GM18951 (cell line): ENCODE measurements around the gene TRMT2B.
"Not testable (repeated sequence)": the region's sequence is repeated elsewhere in the genome, so short reads cannot be mapped to it uniquely, and the experiment has no call there.

Experiments used
- POLR2A ChIP-seq: IDR thresholded peaks from 4 replicates; pipeline ENCODE4 v1.6.1; 2011; ENCODE audit warnings: mild to moderate bottlenecking; ENCODE audit not compliant: insufficient read length, insufficient read depth; ENCODE audit errors: extremely low read depth
- in situ Hi-C: fragments of 300-500 bp; cut with MboI; formaldehyde crosslinking; loops from one replicate; pipeline ENCODE4 v1.12.0; 2022; ENCODE audit warnings: low sequenced_read_pairs, mixed read lengths, inconsistent platforms; ENCODE audit not compliant: unreplicated experiment

The TRMT2B gene

DNA sequence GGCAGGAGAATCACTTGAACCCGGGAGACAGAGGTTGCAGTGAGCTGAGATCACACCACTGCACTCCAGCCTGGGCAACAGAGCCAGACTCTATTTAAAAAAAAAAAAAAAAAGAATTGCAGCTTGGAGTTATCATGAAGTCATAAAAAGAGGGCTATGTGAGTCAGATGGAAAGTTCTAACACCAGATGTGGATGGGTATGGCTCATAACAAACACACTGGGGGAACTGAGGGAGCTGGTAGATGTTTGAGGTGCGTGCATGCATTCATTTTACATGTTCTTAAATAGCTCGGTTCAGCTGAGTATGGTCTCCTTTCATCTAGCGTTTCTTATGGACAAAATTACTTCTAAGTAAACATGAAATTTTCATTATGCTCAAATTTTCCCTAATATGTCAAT lies 11.7 kb downstream of the TRMT2B start:
- TF ChIP-seq POLR2A, result no peak
- in situ Hi-C loops, result no loop called here

DNA sequence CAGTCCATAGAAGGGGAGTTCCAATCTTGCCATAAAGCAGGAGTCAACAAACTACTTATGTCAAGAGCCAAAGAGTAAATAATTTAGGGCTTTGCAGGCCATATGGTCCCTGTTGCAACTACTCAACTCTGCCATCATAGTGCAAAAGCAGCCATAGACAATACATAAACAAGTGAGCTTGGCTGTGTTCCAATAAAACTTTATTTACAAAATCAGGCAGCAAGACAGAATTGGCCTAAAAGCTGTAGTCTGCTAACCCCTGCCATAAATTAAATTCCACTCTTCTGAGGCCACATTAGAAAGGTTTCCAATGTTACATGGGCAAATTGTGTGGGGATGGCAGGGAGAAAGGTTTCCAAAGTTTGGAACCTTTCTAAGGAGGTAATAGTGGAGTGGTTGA lies 14.7 kb downstream of the TRMT2B start:
- TF ChIP-seq POLR2A, result no peak
- in situ Hi-C loops, result no loop called here

DNA sequence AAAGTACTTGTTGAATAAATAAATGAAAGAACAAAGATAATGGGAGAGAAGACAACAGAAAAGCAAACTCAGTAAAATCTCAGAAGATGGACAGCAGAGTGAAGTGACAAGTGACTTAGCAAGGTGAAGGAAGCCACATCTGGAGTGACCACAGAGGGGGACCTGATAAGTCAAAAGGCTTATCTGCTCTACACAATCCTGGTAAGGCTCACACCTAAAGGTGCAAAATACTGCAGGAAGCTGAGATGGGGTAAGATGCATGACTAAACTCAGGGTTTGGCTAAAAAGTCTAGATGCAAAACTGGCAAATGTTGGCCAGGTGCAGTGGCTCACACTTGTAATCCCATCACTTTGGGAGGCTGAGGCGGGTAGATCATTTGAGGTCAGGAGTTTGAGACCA lies 22.2 kb downstream of the TRMT2B start:
- TF ChIP-seq POLR2A, result no peak
- in situ Hi-C loops, result no loop called here

DNA sequence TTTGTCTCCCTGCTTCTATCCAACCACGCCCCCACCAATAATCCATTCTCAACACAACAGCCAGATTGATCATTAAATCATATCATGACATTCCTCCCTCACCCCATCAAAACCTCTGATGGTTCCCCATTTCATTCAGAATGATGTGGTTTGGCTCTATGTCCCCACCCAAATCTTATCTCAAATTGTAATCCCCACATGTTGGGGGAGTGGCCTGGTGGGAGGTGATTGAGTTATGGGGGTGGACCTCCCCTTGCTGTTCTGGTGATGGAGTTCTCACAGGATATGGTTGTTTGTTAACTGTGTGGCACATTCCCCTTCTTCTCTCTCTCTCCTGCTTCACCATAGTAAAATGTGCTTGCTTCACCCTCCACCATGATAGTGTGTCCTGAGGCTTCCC lies 23.3 kb downstream of the TRMT2B start:
- in situ Hi-C loops, result no loop called here

DNA sequence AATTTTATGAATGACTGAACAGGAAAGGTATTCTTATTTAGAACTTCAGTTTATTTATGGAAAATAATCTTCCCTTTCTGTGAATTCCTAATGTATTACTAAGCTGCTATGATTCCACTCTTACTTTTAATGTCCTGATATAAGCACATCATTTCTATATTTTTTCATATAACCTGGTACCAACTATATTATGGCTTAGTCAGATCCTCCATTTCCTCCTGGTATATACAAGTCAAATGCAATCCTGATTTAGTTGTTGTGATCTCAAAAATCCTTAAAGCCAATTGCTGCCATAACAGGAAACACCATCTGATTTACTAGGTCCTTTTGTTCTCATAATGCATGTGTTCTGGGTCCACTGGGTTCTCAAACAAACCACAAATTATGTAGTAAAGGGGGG lies 26.8 kb downstream of the TRMT2B start:
- TF ChIP-seq POLR2A, result no peak
- in situ Hi-C loops, result no loop called here

More for the DNA sequence above, 23.3 kb downstream of the TRMT2B start:
- TF ChIP-seq POLR2A, result no peak

DNA sequence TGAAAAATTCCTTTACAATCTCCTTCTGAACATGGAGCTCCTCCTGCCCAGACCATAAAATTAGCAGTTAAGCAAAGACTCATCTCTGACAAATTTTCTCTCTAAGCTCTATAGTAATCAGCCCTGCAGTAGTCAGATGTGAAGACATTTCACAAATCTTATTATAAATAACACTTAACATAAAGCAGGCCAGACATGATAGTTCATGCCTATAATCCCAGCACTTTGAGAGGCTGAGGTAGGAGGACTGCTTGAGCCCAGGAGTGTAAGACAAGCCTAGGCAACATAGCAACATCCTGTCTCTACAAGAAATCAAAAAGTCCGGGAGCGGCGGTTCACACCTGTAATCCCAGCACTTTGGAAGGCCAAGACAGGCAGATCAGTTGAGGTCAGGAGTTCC lies 29.9 kb downstream of the TRMT2B start:
- TF ChIP-seq POLR2A, result no peak
- in situ Hi-C loops, result no loop called here

DNA sequence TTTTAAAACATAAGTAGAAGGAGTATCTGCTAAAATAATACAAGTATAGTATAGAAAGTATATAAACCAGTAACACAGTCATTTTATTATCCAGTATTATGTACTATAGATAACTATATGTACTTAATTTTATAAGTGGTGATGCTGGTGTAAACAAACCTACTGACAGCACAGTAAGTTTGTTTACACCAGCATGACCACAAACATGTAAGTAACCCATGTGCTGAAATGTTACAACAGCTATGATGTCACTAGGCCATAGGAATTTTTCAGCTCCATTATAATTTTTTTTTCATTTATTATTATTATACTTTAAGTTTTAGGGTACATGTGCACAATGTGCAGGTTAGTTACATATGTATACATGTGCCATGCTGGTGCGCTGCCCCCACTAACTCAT lies 39.9 kb downstream of the TRMT2B start:
- in situ Hi-C loops, result not testable (repeated sequence)

DNA sequence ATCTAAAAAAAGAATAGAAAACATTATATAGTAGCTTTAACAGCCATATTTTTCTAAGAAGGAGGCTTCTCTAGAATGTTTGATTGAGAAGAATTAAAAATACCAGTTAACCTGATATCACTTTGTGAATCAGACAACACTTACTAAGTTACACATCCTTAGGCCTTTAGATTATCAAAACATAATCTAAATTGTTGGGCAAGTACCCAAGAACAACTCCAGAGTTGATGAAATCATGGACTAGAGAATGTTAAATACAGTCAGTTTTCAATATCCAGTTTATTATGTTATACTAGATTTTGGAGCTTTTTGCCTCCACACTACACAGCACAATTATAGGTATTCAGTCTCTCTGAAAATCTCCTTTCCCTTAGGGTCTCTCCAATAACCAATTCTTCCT lies 42.8 kb downstream of the TRMT2B start:
- TF ChIP-seq POLR2A, result no peak
- in situ Hi-C loops, result no loop called here

DNA sequence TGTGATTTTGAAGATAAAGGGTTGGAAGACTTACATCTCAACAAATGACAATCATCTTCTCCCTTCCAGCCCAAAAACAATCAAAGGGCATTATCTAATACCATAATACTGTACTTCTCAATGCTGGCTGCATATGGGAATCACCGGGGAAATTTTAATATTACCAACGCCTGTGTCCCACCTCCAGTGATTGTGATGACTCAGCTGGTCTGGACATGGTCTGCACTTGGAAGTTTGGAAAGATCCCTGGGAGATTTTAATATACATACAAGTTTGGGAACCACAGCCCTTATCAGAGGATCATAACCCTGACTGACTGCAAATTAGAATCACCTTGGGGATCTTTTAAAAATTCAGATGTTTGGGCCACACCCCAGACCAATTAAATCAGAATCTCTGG lies 52.5 kb downstream of the TRMT2B start:
- TF ChIP-seq POLR2A, result no peak
- in situ Hi-C loops, result no loop called here

DNA sequence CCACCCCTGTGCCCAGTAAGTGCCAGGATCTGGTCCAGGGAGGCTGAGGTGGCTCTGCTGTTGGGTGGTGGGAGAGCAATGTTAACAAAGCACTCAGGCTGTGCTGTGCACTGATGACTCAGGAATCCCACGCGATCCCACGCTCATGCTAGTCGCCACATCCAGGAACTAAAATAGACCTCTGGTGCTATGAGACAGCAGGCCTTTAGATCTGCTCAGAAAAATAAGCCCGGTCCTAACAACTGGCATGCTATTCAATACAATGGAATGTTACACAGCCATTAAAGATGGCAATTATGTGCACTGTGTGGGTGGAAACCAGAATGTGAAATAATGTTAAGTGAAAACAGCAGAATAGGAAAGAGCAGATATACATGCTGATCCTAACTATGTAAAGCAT lies 56.4 kb downstream of the TRMT2B start:
- TF ChIP-seq POLR2A, result no peak
- in situ Hi-C loops, result no loop called here

DNA sequence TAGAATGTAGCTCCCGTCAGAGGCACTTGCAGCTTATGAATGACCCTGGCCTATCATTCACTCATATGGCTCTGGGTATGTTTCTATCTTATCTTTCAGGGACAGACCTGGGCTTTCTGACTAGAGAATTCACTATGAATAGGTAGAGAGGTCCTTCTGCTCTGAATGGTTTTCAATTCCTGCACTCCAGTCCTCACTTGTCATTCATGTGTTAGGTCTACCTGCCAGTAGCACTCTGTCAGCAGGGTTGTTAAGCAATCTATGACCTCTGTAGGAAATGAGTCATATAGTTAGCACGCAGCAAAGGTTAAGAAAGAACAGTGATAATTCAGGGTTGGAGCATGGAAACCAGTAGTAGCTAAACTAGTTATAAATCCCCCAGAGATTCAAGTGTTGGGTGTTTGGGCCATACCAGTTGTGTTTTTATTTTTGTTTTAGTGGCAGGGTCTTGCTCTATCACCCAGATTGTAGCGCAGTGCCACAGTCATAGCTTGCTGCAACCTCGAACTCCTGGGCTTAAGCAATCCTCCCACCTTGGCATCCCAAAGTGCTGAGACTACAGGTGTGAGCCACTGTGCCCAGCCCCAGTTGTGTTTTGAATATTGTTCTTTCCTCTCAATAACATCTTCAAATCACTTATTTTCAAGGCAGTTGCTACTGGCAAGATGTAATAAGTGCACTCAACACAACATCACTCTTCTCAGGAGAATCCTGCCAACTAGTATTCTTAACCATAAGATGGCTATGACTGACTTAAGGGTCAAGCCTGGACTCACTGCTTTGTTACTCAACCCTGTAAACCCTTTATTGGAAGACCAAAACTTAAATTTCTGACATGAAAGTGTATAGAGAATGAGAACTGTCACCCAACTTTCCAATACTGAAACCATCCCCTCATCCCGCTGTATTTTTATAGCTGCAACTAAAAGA lies 57.3 kb downstream of the TRMT2B start:
- TF ChIP-seq POLR2A, result no peak
- in situ Hi-C loops, result no loop called here

DNA sequence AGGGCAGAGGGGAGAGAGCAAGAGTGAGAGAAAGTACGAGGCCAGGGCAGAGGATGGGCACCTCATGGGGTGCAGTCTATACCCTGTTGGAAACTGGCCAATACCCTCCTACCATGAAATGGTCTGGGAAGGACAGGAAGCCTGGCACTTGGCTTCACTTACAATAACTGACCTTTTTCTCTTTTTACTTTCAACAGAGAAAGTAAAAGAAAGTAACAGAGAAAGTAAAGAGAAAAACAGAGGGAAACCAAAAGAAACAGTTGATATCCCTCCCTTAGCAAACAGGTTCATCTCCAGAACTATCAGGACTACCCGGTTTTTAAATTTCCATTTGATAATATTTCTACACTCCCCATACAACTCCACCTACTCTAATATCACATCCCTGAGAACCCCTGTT lies 61.8 kb downstream of the TRMT2B start:
- in situ Hi-C loops, result no loop called here
- no peak for TF ChIP-seq POLR2A

DNA sequence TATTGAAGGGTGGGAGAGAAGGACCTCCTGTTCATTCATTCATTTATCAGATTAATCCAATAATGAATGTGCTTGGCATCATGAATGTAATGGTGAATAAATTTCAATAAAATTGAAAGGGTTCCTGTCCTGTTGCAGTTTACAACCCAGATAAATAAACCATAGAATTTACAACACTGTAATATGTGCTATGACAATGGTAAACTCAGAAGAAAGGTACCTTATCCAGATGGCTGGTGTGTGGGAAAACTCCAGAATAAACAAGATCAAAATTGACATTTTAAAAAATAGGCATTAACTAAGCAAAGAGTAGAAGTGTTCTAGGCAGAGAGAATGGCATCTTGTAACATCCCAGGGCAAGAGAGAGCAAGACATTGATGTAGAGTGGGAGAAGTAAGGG lies 67.1 kb downstream of the TRMT2B start:
- in situ Hi-C loops, result no loop called here
- no peak for TF ChIP-seq POLR2A

DNA sequence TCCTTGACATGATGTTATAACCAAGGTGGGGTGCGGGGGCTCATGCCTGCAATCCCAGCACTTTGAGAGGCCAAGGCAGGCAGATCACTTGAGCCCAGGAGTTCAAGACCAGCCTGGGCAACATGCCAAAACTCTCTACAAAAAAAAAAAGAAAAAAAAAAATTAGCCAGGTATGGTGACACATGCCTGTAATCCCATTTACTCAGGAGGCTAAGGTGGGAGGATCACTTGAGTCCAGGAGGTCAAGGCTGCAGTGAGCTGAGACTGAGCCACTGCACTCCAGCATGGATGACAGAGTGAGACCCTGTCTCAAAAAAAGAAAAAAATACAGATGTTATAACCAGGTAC lies 70.4 kb downstream of the TRMT2B start:
- in situ Hi-C loops, result not testable (repeated sequence)
